ENCODE results near the gene GSK3A. TPM values are rescaled to one million over a fixed set of nuclear protein-coding genes. Genes with fewer than 3 reads are reported as not detected.

GSK3A gene
- polyA plus RNA-seq (ENCODE audit: insufficient read length in 4 of 4) = 10 to 100 TPM; 75.9 to 82.2 (median 80.9) TPM

- DNase-seq (ENCODE audit: low read depth in 4 of 4, low spot score in 3 of 4) = peak; percentile 97 to 99 (median 98)
These were observed at the start of gene GSK3A for GRCh38 chr19:42242512-42243409. TSS of gene GSK3A (minus strand) at chr19:42242602. CDS start at chr19:42242465, 137 bp downstream.

GRCh38 chr19:42291435-42291810 lies 49.0 kb upstream of the GSK3A start:
- DNase-seq (ENCODE audit: low read depth in 4 of 4, low spot score in 3 of 4) = no peak

GRCh38 chr19:42290523-42291434 lies 48.4 kb upstream of the GSK3A start:
- DNase-seq (ENCODE audit: low read depth in 4 of 4, low spot score in 3 of 4) = no peak

GRCh38 chr19:42290136-42290522 lies 47.7 kb upstream of the GSK3A start:
- DNase-seq (ENCODE audit: low read depth in 4 of 4, low spot score in 3 of 4) = no peak

GRCh38 chr19:42289556-42290041 lies 47.2 kb upstream of the GSK3A start:
- no peak for DNase-seq (ENCODE audit: low read depth in 4 of 4, low spot score in 3 of 4)

- no peak for DNase-seq (ENCODE audit: low read depth in 4 of 4, low spot score in 3 of 4)
These were observed 46.6 kb upstream of the GSK3A start for GRCh38 chr19:42288881-42289555.

- no peak for DNase-seq (ENCODE audit: low read depth in 4 of 4, low spot score in 3 of 4)
These were observed 46.0 kb upstream of the GSK3A start for GRCh38 chr19:42288387-42288786.

- no peak for DNase-seq (ENCODE audit: low read depth in 4 of 4, low spot score in 3 of 4)
These were observed 45.4 kb upstream of the GSK3A start for GRCh38 chr19:42287827-42288107.

GRCh38 chr19:42287017-42287826 lies 44.8 kb upstream of the GSK3A start:
- DNase-seq (ENCODE audit: low read depth in 4 of 4, low spot score in 3 of 4) = no peak

GRCh38 chr19:42286349-42287016 lies 44.1 kb upstream of the GSK3A start:
- DNase-seq (ENCODE audit: low read depth in 4 of 4, low spot score in 3 of 4) = no peak

- DNase-seq (ENCODE audit: low read depth in 4 of 4, low spot score in 3 of 4) = no peak
These were observed 43.6 kb upstream of the GSK3A start for GRCh38 chr19:42285988-42286348.

GRCh38 chr19:42285541-42285941 lies 43.1 kb upstream of the GSK3A start:
- no peak for DNase-seq (ENCODE audit: low read depth in 4 of 4, low spot score in 3 of 4)

GRCh38 chr19:42284591-42285341 lies 42.4 kb upstream of the GSK3A start:
- DNase-seq (ENCODE audit: low read depth in 4 of 4, low spot score in 3 of 4) = no peak

- no peak for DNase-seq (ENCODE audit: low read depth in 4 of 4, low spot score in 3 of 4)
These were observed 41.7 kb upstream of the GSK3A start for GRCh38 chr19:42284066-42284501.

GRCh38 chr19:42283188-42284065 lies 41.0 kb upstream of the GSK3A start:
- DNase-seq (ENCODE audit: low read depth in 4 of 4, low spot score in 3 of 4) = peak in 3 of 4 donors; percentile 88 to 91 (median 89)

GRCh38 chr19:42282819-42283187 lies 40.4 kb upstream of the GSK3A start:
- DNase-seq (ENCODE audit: low read depth in 4 of 4, low spot score in 3 of 4) = no peak

- no peak for DNase-seq (ENCODE audit: low read depth in 4 of 4, low spot score in 3 of 4)
These were observed 39.7 kb upstream of the GSK3A start for GRCh38 chr19:42281827-42282762.
